Activated CD4-positive, alpha-beta T cell treated with anti-CD3 and anti-CD28 coated beads for 48 hours (primary cell): ENCODE data around the gene METTL15.
"Not testable (repeated sequence)": the region's sequence is repeated elsewhere in the genome, so short reads cannot be mapped to it uniquely, and the experiment has no call there.

Experiments
- DNase-seq: peaks from one replicate; pipeline ENCODE4 v3.0.0-alpha.2; 2020

METTL15 gene

GRCh38 chr11:28110821-28111200 lies 2.6 kb downstream of the METTL15 start:
- no peak for DNase-seq

DNA sequence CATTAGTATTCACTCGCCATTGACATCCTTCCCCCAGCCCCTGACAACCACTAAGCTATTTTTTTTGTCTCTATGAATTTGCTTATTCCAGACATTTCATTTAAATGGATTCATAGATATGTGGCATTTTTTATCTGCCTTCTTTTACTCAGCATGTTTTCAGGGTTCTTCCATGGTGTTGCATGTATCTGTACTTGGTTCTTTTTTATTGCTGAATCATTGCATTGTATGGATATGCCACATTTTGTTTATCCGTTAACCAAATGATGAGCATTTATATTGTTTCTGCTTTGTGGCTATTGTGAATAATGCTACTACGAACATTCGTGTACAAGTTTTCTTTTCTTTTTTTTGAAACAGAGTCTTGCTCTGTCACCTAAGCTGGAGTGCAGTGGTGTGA lies 5.9 kb downstream of the METTL15 start:
- no peak for DNase-seq

- no peak for DNase-seq
Measured at GRCh38 chr11:28114731-28115130, 6.5 kb downstream of the METTL15 start.

- DNase-seq = no peak
Measured at GRCh38 chr11:28117712-28118111, 9.5 kb downstream of the METTL15 start.

DNA sequence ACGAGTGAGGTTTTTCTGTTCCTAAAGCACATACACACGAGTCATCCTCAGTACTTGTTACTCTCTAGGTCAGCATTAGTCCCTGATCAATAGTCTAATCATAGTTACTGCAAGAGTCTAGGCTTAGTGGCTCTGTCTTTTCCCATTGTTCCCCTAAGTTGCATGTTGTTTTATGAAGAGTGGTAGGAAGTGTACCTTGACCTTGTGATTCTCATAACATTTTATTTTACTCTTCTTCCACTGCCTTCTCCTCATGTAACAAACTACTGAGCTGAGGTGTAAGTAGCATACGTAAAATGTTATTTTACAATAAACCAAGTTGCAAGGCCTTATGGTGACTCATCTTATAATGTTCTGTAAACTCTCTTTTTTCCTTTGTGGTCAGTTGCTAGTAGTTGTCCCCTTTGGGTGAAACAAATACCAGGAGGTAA lies 15.0 kb downstream of the METTL15 start:
- no peak for DNase-seq

GRCh38 chr11:28132548-28132947 lies 24.4 kb downstream of the METTL15 start:
- no peak for DNase-seq

GRCh38 chr11:28133146-28133545 lies 25.0 kb downstream of the METTL15 start:
- no peak for DNase-seq

DNA sequence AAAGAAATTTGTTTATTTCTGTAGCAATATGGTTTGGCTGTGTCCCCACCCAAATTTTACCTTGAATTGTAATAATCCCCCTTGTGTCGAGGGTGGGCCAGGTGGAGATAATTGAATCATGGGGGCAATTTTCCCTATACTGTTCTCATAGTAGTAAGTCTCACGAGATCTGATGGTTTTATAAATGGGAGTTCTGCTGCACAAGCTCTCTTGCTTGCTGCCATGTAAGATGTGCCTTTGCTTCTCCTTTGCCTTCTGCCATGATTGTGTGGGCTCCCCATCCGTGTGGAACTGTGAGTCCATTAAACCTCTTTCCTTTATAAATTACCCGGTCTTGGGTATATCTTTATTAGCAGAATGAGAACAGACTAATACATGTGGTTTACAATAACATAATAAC lies 28.0 kb downstream of the METTL15 start:
- not testable (repeated sequence) for DNase-seq

DNA sequence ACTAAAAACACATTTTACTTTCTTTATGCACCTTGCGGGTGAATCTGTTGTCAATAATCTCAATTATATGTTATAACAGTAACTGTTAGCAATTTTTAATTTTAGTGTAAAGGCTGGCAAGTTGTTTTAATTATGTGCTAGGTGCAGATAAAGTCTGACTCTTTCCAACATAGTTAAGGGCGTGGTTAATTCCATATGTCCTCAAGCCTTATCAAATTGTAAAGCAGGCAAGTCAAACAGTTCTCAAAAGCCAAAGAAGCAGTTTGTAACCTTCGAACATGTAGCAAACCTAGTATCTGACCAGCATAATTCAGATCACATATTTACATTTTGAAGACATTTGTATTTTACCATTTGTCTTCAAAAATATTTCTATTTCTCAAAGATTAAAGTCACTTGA lies 29.2 kb downstream of the METTL15 start:
- DNase-seq = no peak

GRCh38 chr11:28137832-28138231 lies 29.6 kb downstream of the METTL15 start:
- no peak for DNase-seq

- no peak for DNase-seq
Measured at GRCh38 chr11:28139841-28140415, 31.7 kb downstream of the METTL15 start.

DNA sequence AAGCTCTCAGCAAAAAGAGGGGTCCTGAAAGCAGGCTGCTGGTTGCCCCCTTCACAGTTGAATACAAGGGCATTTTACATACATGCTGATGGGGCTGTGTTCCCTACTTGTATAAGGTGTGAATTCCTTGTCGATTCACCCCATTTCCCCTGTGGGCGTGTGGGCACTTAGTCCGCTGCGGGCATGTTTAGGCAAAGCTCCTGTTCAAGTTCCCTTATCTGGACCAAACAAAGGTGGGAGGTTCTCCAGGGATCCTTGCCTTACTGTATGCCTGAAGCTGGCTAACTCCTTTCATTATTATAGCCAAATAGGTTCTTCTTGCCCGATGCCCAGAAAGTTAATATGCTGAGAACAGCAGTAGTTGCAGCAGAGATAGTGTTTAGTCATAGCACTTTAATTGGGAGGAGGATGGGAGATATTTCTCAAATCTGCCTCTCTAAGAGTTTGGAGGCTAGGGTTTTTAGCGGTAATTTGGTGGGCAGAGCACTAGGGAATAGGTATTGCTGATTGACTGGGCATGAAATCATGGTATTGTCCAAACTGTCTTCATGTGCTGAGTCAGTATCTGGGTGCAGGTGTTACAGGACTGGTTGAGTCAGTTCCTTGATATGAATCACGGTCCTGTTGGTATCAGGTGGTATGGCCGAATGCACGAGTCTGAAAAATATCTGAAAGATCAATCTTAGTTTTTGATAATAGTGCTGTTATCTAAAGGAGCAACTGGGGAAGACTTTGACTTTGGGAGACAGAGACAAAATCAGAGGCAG lies 32.7 kb downstream of the METTL15 start:
- no peak for DNase-seq

DNA sequence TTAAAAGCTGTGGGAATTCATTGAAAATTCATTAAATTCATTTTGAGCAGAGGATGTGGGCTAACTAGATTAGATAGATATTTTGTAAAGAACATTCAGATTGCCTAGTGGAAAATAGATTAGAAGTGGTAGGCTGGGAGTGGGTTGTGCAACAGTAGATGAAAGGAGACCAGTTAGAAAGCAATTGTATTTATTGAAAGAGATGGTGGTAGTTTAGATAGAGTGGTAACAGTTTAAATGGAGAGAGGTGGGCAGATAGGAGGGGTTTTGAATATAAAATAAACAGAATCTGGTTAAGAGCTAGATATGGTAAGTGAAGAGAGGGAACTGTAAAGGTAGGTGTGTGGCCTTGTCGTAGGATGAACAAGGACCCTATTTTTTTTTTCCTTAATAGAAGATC lies 34.5 kb downstream of the METTL15 start:
- no peak for DNase-seq

- no peak for DNase-seq
Measured at GRCh38 chr11:28144808-28145207, 36.6 kb downstream of the METTL15 start.

GRCh38 chr11:28146123-28146751 lies 38.0 kb downstream of the METTL15 start:
- DNase-seq = no peak

GRCh38 chr11:28152743-28153142 lies 44.6 kb downstream of the METTL15 start:
- no peak for DNase-seq

- DNase-seq = no peak
Measured at GRCh38 chr11:28153586-28153985, 45.4 kb downstream of the METTL15 start.

DNA sequence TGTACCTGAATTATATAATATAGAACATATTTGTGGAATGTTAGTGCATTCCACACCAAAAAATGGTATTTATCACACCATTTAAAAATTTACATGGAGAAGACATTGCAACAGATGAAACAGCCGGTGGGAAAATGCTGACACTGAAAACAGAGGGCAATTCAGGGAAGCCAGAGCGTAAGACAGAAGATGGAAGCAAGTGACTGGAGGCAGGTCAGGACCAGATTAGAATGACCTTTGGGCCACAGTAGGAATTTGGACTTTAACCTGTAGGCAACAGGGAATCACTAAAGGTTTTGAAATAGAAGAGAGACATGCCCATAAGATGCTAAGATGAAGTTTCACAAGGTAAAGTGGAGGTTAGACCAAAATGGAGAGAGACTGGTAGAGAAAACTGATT lies 60.5 kb downstream of the METTL15 start:
- no peak for DNase-seq

DNA sequence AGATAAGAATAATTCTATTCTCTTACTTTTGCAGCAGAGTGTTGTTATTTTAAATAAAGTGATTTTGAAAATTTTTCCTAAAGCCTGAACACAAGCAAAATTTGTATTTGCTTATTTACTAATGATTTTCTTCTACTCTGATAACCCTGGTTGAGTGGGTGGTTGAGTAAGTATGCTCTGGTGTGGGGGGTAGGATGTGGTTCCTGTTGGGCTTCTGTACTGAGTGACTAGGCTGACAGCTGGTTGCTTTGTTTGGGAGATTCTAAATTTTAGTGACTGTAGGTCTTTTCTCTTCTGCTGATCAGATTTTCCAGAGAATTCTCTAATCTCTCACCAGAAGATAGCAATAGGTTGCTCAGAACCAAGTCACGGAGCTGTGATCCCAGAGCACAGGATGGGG lies 61.6 kb downstream of the METTL15 start:
- DNase-seq = no peak

DNA sequence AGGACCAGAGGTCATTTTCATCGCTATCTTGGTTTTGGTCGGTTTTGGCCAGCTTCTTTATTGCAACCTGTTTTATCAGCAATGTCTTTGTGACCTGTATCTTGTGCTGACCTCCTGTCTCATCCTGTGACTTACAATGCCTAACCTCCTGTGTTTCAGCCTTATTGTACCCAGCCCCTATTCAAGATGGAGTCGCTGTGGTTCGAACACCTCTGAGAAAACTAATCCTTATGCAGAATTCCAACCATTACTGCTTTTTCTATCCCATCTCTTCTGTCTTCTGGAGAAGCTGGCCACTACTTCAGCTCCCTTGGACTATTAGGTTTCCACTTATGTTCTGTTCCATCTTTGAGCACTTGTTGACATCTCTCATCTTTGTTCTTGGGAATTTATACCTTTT lies 62.6 kb downstream of the METTL15 start:
- DNase-seq = no peak

- no peak for DNase-seq
Measured at GRCh38 chr11:28176351-28176750, 68.2 kb downstream of the METTL15 start.

- no peak for DNase-seq
Measured at GRCh38 chr11:28195449-28195848, 87.3 kb downstream of the METTL15 start.

DNA sequence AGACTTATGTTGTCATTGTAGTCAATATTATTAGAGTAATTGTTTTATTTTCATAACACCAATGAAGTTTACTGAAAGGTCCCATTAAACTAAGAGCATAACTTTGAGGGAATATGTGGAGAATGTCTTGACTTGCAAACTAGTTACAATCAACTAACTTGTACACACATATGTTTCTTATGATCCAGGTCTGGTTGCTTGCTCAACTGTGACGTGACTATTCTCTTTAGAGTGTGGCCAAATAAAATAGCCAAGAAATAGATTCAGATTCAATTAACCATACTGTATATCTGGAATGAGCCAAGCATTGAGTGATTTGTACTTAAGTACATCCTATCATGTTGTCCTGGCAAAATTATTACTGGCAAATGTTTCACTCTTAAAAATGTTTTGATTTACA lies 101.7 kb downstream of the METTL15 start:
- no peak for DNase-seq

GRCh38 chr11:28222063-28222462 lies 113.9 kb downstream of the METTL15 start:
- DNase-seq = not testable (repeated sequence)
